GM12878 (cell line): Measurements from ENCODE around the gene EPHB2. TPM values are rescaled to one million over a fixed set of nuclear protein-coding genes. Genes with fewer than 3 reads are reported as not detected.

Source experiments
- ATAC-seq: fragments of 200-7000 bp; cut with Tn5 transposase; 3 replicates; pipeline ENCODE4 v1.9.1; 2020; ENCODE audit warnings: mild to moderate bottlenecking, moderate library complexity
- BruUV-seq: library from RNA; stranded (reverse); fragments of 400-500 nt; replicated peaks from 2 replicates; lab custom pipeline; 2021; lab: Mats Ljungman, UMichigan
- CTCF ChIA-PET: fragments of 300-600 bp; sonication (Branson Sonifier 250); formaldehyde crosslinking; extraction: SDS; loops from one replicate; lab custom pipeline; 2021; ENCODE audit warnings: inconsistent platforms; lab: Yijun Ruan, JAX
- POLR2A ChIA-PET: fragments of 350-600 bp; formaldehyde crosslinking; extraction: SDS; loops from one replicate; lab custom pipeline; 2021; ENCODE audit warnings: inconsistent platforms; lab: Charles Lee
- RAD21 ChIA-PET: fragments of 300-600 bp; sonication (Branson Sonifier 250); formaldehyde crosslinking; loops from one replicate; lab custom pipeline; 2023; ENCODE audit warnings: antibody characterized with exemption; ENCODE audit not compliant: unreplicated experiment; lab: Charles Lee
- SMC1A ChIA-PET: fragments of 300-600 bp; sonication (Branson Sonifier 250); formaldehyde crosslinking; loops from one replicate; lab custom pipeline; 2023; ENCODE audit not compliant: unreplicated experiment, uncharacterized antibody; lab: Charles Lee
- DNase-seq: peaks from one replicate; pipeline ENCODE4 v3.0.0-alpha.2; 2011; ENCODE audit warnings: low read depth, low spot score
- FAIRE-seq: peaks from 3 replicates; lab custom pipeline; 2011; peaks lifted over from hg19 to GRCh38; lab: Jason Lieb, UNC
- H2AFZ ChIP-seq: 2 replicates; pipeline ENCODE4 v1.6.0; 2011; ENCODE audit warnings: low read depth, low read length, control low read depth; ENCODE audit not compliant: control insufficient read depth
- H3K27ac ChIP-seq: 2 replicates; pipeline ENCODE4 v1.5.1; 2011; ENCODE audit warnings: control low read depth; ENCODE audit not compliant: control insufficient read depth, insufficient read depth
- H3K27me3 ChIP-seq, 2 experiments: replicated peaks in 1 of 2; 2 replicates each; pipeline versions ENCODE4 v1.6.0 to v1.6.1; 2011; ENCODE audit warnings: low read length in 1 of 2; ENCODE audit not compliant: control insufficient read depth in 2 of 2, insufficient read depth in 2 of 2
- H3K36me3 ChIP-seq, 2 experiments: 2 replicates each; pipeline ENCODE4 v1.5.1; 2011; ENCODE audit warnings: low read length in 1 of 2; ENCODE audit not compliant: control insufficient read depth in 2 of 2, insufficient read depth in 2 of 2
- H3K4me1 ChIP-seq: 2 replicates; pipeline ENCODE4 v1.6.1; 2011; ENCODE audit warnings: mild to moderate bottlenecking, low read length, moderate library complexity, mixed read lengths; ENCODE audit not compliant: control insufficient read depth, insufficient read depth
- H3K4me2 ChIP-seq: 2 replicates; pipeline ENCODE4 v1.6.0; 2011; ENCODE audit warnings: control low read depth; ENCODE audit not compliant: control insufficient read depth, insufficient read depth
- H3K4me3 ChIP-seq: fragments of 200-600 bp; sonication (generic); 2 replicates; pipeline ENCODE4 v1.5.1; 2016
- H3K79me2 ChIP-seq: 2 replicates; pipeline ENCODE4 v1.6.0; 2011; ENCODE audit warnings: low read length; ENCODE audit not compliant: control insufficient read depth, insufficient read depth
- H3K9ac ChIP-seq: 2 replicates; pipeline ENCODE4 v1.8.0; 2011; ENCODE audit warnings: low read length, control low read depth, mixed read lengths; ENCODE audit not compliant: control insufficient read depth, insufficient read depth
- H3K9me3 ChIP-seq: replicated peaks from 3 replicates; pipeline ENCODE4 v1.5.1; 2011; ENCODE audit warnings: mild to moderate bottlenecking, low read length; ENCODE audit not compliant: control insufficient read depth, insufficient read depth
- H4K20me1 ChIP-seq: 2 replicates; pipeline ENCODE4 v1.6.0; 2011; ENCODE audit not compliant: control insufficient read depth, insufficient read depth
- BCL11A ChIP-seq: IDR thresholded peaks from 2 replicates; pipeline ENCODE4 v1.6.1; 2011; ENCODE audit warnings: low read depth, low read length
- CBFB ChIP-seq: IDR thresholded peaks from 2 replicates; pipeline ENCODE4 v1.6.1; 2016; ENCODE audit warnings: antibody characterized with exemption, low read depth
- GABPA ChIP-seq: IDR thresholded peaks from 2 replicates; pipeline ENCODE4 v1.6.1; 2014; ENCODE audit warnings: antibody characterized with exemption, low read depth, mild to moderate bottlenecking, inconsistent platforms
- LARP7 ChIP-seq: fragments of 450-650 bp; IDR thresholded peaks from 2 replicates; pipeline ENCODE4 v1.6.1; 2017; ENCODE audit warnings: mild to moderate bottlenecking
- MYB ChIP-seq: fragments of 150-350 bp; IDR thresholded peaks from 2 replicates; pipeline ENCODE4 v1.6.1; 2014; ENCODE audit warnings: mild to moderate bottlenecking, low read depth, low read length, borderline replicate concordance
- NBN ChIP-seq: fragments of 450-650 bp; IDR thresholded peaks from 2 replicates; pipeline ENCODE4 v1.6.1; 2016
- NR2C1 ChIP-seq: fragments of 450-650 bp; IDR thresholded peaks from 2 replicates; pipeline ENCODE4 v1.6.1; 2017; ENCODE audit warnings: antibody characterized with exemption, mild to moderate bottlenecking, moderate library complexity
- NR2C2 ChIP-seq: IDR thresholded peaks from 2 replicates; pipeline ENCODE4 v1.6.1; 2011; ENCODE audit warnings: borderline replicate concordance, low read depth; ENCODE audit not compliant: control insufficient read depth, insufficient read length
- PAX5 ChIP-seq: IDR thresholded peaks from 2 replicates; pipeline ENCODE4 v1.6.1; 2011; ENCODE audit warnings: low read depth, low read length, borderline replicate concordance
- POLR2A ChIP-seq: IDR thresholded peaks from 2 replicates; pipeline ENCODE4 v1.6.1; 2011; ENCODE audit warnings: low read depth, mild to moderate bottlenecking, low read length
- RUNX3 ChIP-seq: IDR thresholded peaks from 2 replicates; pipeline ENCODE4 v1.6.1; 2012; ENCODE audit warnings: low read length, inconsistent platforms
- SREBF1 ChIP-seq: IDR thresholded peaks from 2 replicates; pipeline ENCODE4 v1.6.1; 2012; ENCODE audit warnings: mild to moderate bottlenecking, low read length
- STAT3 ChIP-seq: IDR thresholded peaks from 2 replicates; pipeline ENCODE4 v1.6.1; 2011; ENCODE audit warnings: low read depth, low read length, improper control_type of control experiment
- TARDBP ChIP-seq: IDR thresholded peaks from 2 replicates; pipeline ENCODE4 v1.6.1; 2016; ENCODE audit warnings: borderline replicate concordance
- TBL1XR1 ChIP-seq: IDR thresholded peaks from 2 replicates; pipeline ENCODE4 v1.6.1; 2012; ENCODE audit warnings: low read depth, low read length, improper control_type of control experiment
- ZNF207 ChIP-seq: fragments of 450-650 bp; IDR thresholded peaks from 2 replicates; pipeline ENCODE4 v1.6.1; 2014; ENCODE audit warnings: antibody characterized with exemption, mild to moderate bottlenecking, borderline replicate concordance
- whole genome bisulfite sequencing: methylation state at CpG from one replicate; pipeline ENCODE4 v1.1.6; 2016; ENCODE audit warnings: low lambda C conversion rate; ENCODE audit not compliant: insufficient replicate concordance, insufficient coverage; ENCODE audit errors: missing lambda C conversion rate; 5-methylcytosine and 5-hydroxymethylcytosine counted together
- in situ Hi-C: fragments of 300-500 bp; cut with MboI; formaldehyde crosslinking; loops from 9 replicates; pipeline ENCODE4 v1.14.3; 2018; ENCODE audit warnings: mixed read lengths
- intact Hi-C: fragments of 100-400 bp; cut with micrococcal nuclease; formaldehyde crosslinking; loops from one replicate; pipeline ENCODE4 v1.14.2; 2022; ENCODE audit not compliant: unreplicated experiment
- polyA plus RNA-seq, 11 experiments: library from polyadenylated mRNA; depleted of rRNA in 4 of 11; unstranded in 6 of 11; stranded (reverse) in 5 of 11; fragments of >200 nt; fragmentation: Nextera tagmentation in 4 of 11; fragmentation: Illumina TruSeq in 1 of 11; extraction: Ambion mirVana in 4 of 11; extraction: Trizol in 1 of 11; gene quantifications; 1 replicate in 1 of 11; 2 replicates in 10 of 11; pipeline versions ENCODE4 v1.2.1 to v1.2.3, GENCODE V29; 2011 to 2016; ENCODE audit warnings: inconsistent platforms in 2 of 11, missing spikeins in 2 of 11, low read depth in 1 of 11
- total RNA-seq, 4 experiments: library from RNA; depleted of rRNA in 3 of 4; stranded (reverse); fragments of >200 nt in 3 of 4; fragmentation: Illumina TruSeq in 1 of 4; extraction: Trizol in 1 of 4; gene quantifications; 2 replicates each; pipeline versions ENCODE4 v1.2.1 to v1.2.3, GENCODE V29; 2013 to 2021
- TF ChIP-seq, protein P1 (sequence below): IDR thresholded peaks from 2 replicates; pipeline ENCODE4 v1.6.1; 2011; ENCODE audit warnings: low read depth, low read length, improper control_type of control experiment, borderline replicate concordance
- TF ChIP-seq, protein P2 (sequence below): IDR thresholded peaks from 2 replicates; pipeline ENCODE4 v1.6.1; 2012; ENCODE audit warnings: improper control_type of control experiment, low read depth, low read length; ENCODE audit not compliant: insufficient replicate concordance
- TF ChIP-seq, protein P3 (sequence below): fragments of 150-350 bp; IDR thresholded peaks from 2 replicates; pipeline ENCODE4 v1.6.1; 2014; ENCODE audit warnings: mild to moderate bottlenecking, low read depth, low read length
- TF ChIP-seq, protein P4 (sequence below): IDR thresholded peaks from 2 replicates; pipeline ENCODE4 v1.6.1; 2012; ENCODE audit warnings: low read depth, low read length, improper control_type of control experiment

Gene EPHB2
- total and polyA plus RNA-seq, 10 of the 15 experiments (the other 5 are each of a cell fraction or from before 2014, with no cell fraction given), result 0.13 to 3.3 (median 0.92) TPM

- no peak overlapping the region for H3K4me2 ChIP-seq
- ATAC-seq (no peak), FAIRE-seq (no peak), DNase-seq (no peak)
- ChIA-PET POLR2A (no interaction called here), RAD21 (no interaction called here), CTCF (interaction anchor here (1.3 kb wide), 1 partner anchor 121 kb away, joined by 3 read pairs; no protein-coding TSS in a partner anchor), SMC1A (no interaction called here)
- no peaks in the 10 kb centered on the region for H4K20me1 ChIP-seq
- in situ Hi-C loops, result no loop called here
- no peak overlapping the region for H3K9ac ChIP-seq
- no peaks in the 10 kb centered on the region for H3K79me2 ChIP-seq
- no peak overlapping the region for H3K4me3 ChIP-seq
- intact Hi-C loops, result no loop called here
- H3K27ac ChIP-seq, result no peak overlapping the region
- no peak overlapping the region for H2AFZ ChIP-seq
- BruUV-seq, result no TSS peak
- no peaks in the 10 kb centered on the region; a peak in 2 of 4 replicates for H3K27me3 ChIP-seq
- peaks cover 14% of the 10 kb centered on the region for H3K4me1 ChIP-seq
- no peaks in the 10 kb centered on the region for H3K36me3 ChIP-seq
- no peaks in the 10 kb centered on the region for H3K9me3 ChIP-seq
- TF ChIP-seq, protein P1, sequence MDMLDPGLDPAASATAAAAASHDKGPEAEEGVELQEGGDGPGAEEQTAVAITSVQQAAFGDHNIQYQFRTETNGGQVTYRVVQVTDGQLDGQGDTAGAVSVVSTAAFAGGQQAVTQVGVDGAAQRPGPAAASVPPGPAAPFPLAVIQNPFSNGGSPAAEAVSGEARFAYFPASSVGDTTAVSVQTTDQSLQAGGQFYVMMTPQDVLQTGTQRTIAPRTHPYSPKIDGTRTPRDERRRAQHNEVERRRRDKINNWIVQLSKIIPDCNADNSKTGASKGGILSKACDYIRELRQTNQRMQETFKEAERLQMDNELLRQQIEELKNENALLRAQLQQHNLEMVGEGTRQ, result no peak
- TF ChIP-seq NR2C1 (no peak), GABPA (no peak), BCL11A (no peak), STAT3 (no peak), SREBF1 (no peak), LARP7 (no peak), ZNF207 (no peak), TBL1XR1 (no peak), RUNX3 (no peak), PAX5 (no peak), NBN (no peak), CBFB (no peak), POLR2A (no peak), TARDBP (no peak), NR2C2 (no peak), MYB (no peak)
- TF ChIP-seq, protein P2, sequence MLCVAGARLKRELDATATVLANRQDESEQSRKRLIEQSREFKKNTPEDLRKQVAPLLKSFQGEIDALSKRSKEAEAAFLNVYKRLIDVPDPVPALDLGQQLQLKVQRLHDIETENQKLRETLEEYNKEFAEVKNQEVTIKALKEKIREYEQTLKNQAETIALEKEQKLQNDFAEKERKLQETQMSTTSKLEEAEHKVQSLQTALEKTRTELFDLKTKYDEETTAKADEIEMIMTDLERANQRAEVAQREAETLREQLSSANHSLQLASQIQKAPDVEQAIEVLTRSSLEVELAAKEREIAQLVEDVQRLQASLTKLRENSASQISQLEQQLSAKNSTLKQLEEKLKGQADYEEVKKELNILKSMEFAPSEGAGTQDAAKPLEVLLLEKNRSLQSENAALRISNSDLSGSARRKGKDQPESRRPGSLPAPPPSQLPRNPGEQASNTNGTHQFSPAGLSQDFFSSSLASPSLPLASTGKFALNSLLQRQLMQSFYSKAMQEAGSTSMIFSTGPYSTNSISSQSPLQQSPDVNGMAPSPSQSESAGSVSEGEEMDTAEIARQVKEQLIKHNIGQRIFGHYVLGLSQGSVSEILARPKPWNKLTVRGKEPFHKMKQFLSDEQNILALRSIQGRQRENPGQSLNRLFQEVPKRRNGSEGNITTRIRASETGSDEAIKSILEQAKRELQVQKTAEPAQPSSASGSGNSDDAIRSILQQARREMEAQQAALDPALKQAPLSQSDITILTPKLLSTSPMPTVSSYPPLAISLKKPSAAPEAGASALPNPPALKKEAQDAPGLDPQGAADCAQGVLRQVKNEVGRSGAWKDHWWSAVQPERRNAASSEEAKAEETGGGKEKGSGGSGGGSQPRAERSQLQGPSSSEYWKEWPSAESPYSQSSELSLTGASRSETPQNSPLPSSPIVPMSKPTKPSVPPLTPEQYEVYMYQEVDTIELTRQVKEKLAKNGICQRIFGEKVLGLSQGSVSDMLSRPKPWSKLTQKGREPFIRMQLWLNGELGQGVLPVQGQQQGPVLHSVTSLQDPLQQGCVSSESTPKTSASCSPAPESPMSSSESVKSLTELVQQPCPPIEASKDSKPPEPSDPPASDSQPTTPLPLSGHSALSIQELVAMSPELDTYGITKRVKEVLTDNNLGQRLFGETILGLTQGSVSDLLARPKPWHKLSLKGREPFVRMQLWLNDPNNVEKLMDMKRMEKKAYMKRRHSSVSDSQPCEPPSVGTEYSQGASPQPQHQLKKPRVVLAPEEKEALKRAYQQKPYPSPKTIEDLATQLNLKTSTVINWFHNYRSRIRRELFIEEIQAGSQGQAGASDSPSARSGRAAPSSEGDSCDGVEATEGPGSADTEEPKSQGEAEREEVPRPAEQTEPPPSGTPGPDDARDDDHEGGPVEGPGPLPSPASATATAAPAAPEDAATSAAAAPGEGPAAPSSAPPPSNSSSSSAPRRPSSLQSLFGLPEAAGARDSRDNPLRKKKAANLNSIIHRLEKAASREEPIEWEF, result no peak
- TF ChIP-seq, protein P3, sequence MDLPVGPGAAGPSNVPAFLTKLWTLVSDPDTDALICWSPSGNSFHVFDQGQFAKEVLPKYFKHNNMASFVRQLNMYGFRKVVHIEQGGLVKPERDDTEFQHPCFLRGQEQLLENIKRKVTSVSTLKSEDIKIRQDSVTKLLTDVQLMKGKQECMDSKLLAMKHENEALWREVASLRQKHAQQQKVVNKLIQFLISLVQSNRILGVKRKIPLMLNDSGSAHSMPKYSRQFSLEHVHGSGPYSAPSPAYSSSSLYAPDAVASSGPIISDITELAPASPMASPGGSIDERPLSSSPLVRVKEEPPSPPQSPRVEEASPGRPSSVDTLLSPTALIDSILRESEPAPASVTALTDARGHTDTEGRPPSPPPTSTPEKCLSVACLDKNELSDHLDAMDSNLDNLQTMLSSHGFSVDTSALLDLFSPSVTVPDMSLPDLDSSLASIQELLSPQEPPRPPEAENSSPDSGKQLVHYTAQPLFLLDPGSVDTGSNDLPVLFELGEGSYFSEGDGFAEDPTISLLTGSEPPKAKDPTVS, result no peak
- TF ChIP-seq, protein P4, sequence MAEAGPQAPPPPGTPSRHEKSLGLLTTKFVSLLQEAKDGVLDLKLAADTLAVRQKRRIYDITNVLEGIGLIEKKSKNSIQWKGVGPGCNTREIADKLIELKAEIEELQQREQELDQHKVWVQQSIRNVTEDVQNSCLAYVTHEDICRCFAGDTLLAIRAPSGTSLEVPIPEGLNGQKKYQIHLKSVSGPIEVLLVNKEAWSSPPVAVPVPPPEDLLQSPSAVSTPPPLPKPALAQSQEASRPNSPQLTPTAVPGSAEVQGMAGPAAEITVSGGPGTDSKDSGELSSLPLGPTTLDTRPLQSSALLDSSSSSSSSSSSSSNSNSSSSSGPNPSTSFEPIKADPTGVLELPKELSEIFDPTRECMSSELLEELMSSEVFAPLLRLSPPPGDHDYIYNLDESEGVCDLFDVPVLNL, result no peak
- 57% methylated on average over 9 of the region's 9 CpGs for WGBS
Measured at GRCh38 chr1:22767852-22768251, 57.2 kb downstream of the EPHB2 start.
